Activated CD8-positive, alpha-beta memory T cell treated with anti-CD3 and anti-CD28 coated beads, Interleukin-2, amount 10 ng/mL, durations not matched to agents 7 days and 5 days (primary cell): ENCODE measurements around the gene CGN. TPM values are rescaled to one million over a fixed set of nuclear protein-coding genes. Genes with fewer than 3 reads are reported as not detected.

Experiments used
- ATAC-seq: fragments of 150-1000 bp; cut with Tn5 transposase; one replicate; pipeline ENCODE4 v1.10.0; 2021; ENCODE audit warnings: moderate library complexity
- CTCF ChIA-PET: fragments of 350-600 bp; sonication (Branson Sonifier 250); formaldehyde crosslinking; loops from one replicate; lab custom pipeline; 2021; ENCODE audit warnings: antibody characterized with exemption; lab: Charles Lee
- DNase-seq: peaks from one replicate; pipeline ENCODE4 v3.0.0-alpha.2; 2020
- H3K27ac Mint-ChIP-seq: one replicate; pipeline ENCODE4 v1.8.0; 2021; ENCODE audit warnings: mild to moderate bottlenecking, mixed read lengths
- H3K27me3 Mint-ChIP-seq: one replicate; pipeline ENCODE4 v1.8.0; 2021; ENCODE audit warnings: mixed read lengths
- H3K36me3 Mint-ChIP-seq: one replicate; pipeline ENCODE4 v1.8.0; 2021; ENCODE audit warnings: mild to moderate bottlenecking, mixed read lengths
- H3K4me1 Mint-ChIP-seq: one replicate; pipeline ENCODE4 v1.8.0; 2021; ENCODE audit warnings: mixed read lengths
- H3K4me3 Mint-ChIP-seq: one replicate; pipeline ENCODE4 v1.8.0; 2021; ENCODE audit warnings: mild to moderate bottlenecking, moderate library complexity, mixed read lengths
- H3K9me3 Mint-ChIP-seq: one replicate; pipeline ENCODE4 v1.8.0; 2022; ENCODE audit warnings: low read depth, mixed read lengths
- microRNA-seq: library from miRNA; unstranded; fragments of <30 nt; microRNA quantifications from one replicate; pipeline ENCODE4 v1.2.0, GENCODE V29; 2022
- total RNA-seq, 2 experiments: library from RNA; stranded (reverse); gene quantifications; one replicate each; pipeline ENCODE4 v1.2.3, GENCODE V29; 2021

Gene CGN
- total RNA-seq, 2 experiments from 2014 or later: 0.37 to 0.70 TPM

DNA sequence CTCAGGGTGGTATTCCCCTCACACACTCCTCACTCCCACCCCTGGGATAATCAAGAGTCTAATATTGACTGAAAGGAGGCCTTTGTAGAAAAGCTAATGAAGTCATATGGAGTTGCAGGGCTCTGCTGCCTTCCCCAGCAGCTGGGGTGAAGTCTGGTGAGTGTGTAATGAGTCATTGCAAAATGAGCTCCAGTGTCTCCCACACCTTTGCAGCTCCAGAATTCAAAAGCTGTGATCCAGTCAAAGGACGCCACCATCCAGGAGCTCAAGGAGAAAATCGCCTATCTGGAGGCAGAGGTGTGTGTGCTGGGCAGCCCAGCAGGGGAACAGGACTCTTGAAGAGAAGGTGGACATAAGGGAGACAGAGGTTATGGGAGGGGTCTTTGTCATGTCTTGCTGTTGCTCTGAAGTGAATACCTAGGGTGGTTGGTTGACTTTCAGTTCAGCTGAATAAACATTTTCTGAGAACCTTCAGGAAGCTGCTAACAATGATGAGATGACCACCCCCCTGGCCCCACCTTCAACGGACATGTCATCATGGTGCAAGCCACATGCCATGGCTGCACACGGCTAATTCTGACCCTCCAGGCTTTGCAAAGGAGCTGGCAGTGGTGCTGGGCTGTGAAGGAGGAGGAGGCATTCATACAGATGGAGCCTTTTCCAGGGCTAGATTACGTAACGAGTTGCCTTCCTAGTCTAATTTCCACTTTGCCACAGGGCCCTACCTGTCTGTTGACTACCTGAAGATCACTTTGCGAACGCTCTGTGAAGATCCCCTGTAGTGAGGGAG is 68.4 kb downstream of the CGN start:
- no peak for ATAC-seq
- Mint-ChIP-seq H3K27me3 (no peaks in the 10 kb centered on the region), H3K4me3 (no peak overlapping the region), H3K4me1 (peaks cover 22% of the 10 kb centered on the region), H3K9me3 (no peaks in the 10 kb centered on the region), H3K36me3 (no peaks in the 10 kb centered on the region), H3K27ac (no peak overlapping the region)
- CTCF ChIA-PET: interaction anchor here (3.5 kb wide), 1 partner anchor 15 kb away, joined by 23 read pairs; no protein-coding TSS in a partner anchor
- DNase-seq: no peak

DNA sequence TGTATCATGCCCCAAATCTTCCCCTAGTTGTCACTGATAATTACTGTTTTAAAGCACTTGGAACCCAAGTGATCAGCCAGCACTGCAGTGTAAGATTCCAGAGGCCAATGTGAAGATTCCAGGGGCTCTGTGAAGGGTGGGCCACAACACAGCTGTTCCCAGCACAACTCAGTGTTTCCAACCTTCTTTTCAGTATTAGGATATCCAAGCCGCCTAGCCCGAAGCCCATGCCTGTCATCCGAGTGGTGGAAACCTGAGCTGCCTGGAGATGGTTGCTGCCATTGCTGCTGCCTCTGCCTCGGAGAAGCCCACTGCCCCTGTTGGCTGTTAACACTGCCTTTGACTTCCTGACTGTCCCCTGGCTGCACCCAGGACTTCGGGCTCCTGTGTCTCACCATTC is 70.3 kb downstream of the CGN start:
- DNase-seq: no peak
- no peak overlapping the region for H3K27ac Mint-ChIP-seq
- peaks cover 10% of the 10 kb centered on the region for H3K4me1 Mint-ChIP-seq
- CTCF ChIA-PET: interaction anchor here (3.5 kb wide), 1 partner anchor 13 kb away, joined by 23 read pairs; no protein-coding TSS in a partner anchor
- no peaks in the 10 kb centered on the region for H3K9me3 Mint-ChIP-seq
- H3K27me3 Mint-ChIP-seq: no peaks in the 10 kb centered on the region
- no peaks in the 10 kb centered on the region for H3K36me3 Mint-ChIP-seq
- ATAC-seq: no peak
- H3K4me3 Mint-ChIP-seq: no peak overlapping the region

DNA sequence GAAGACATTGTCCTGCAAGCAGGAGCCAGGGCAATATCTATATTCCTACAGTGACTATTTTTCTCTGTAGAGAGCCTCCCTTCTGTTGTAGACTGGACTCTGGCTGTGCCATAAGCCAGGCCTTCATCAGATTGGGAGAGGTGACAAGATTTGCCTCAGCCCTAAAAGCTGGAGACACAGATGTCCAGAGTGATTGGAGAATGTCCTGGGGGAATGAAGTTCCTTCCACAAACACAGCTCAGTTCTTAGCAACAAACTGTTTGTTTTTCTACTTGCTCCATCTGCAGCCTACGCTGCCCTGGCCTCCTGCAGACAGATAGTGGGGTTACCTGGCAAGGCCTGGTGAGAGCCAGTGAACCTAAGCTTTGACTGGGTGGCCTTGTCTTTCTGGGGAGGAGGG is 70.7 kb downstream of the CGN start:
- H3K27ac Mint-ChIP-seq: no peak overlapping the region
- CTCF ChIA-PET: interaction anchor here (0.8 to 3.5 kb wide), 2 partner anchors 12 to 28 kb away, joined by 3 to 23 read pairs; no protein-coding TSS in a partner anchor
- no peak overlapping the region for H3K4me3 Mint-ChIP-seq
- no peaks in the 10 kb centered on the region for H3K36me3 Mint-ChIP-seq
- peaks cover 10% of the 10 kb centered on the region for H3K4me1 Mint-ChIP-seq
- ATAC-seq (no peak), DNase-seq (no peak)
- H3K27me3 Mint-ChIP-seq: no peaks in the 10 kb centered on the region
- H3K9me3 Mint-ChIP-seq: no peaks in the 10 kb centered on the region

GRCh38 chr1:151583796-151584195 is 72.6 kb downstream of the CGN start:
- no peaks in the 10 kb centered on the region for H3K36me3 Mint-ChIP-seq
- no peak overlapping the region for H3K4me3 Mint-ChIP-seq
- no peaks in the 10 kb centered on the region for H3K27me3 Mint-ChIP-seq
- H3K4me1 Mint-ChIP-seq: peaks cover 6% of the 10 kb centered on the region
- no peaks in the 10 kb centered on the region for H3K9me3 Mint-ChIP-seq
- H3K27ac Mint-ChIP-seq: no peak overlapping the region
- ATAC-seq: no peak
- CTCF ChIA-PET: no interaction called here
- DNase-seq: no peak

DNA sequence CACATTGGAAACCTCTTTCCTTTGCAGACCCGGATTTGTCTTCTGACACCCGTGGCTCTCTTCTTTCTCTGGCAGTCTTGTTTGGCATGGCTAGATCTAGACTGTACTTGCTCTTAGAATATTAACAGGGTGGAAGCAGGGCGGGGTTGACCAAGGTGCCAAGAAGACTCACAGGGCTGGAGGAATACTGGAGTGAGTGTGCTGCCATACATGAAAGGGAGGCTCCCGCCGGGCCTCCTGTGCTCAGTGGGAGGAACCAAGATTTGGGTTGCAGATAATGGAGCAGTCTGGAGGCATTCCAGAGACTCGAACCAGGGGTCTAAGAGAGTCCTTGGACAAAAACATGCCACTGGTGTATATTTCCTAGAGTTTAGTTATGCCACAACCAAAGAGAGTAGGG is 73.1 kb downstream of the CGN start:
- ATAC-seq (no peak), DNase-seq (no peak)
- H3K4me1 Mint-ChIP-seq: peaks cover 1% of the 10 kb centered on the region
- no peaks in the 10 kb centered on the region for H3K9me3 Mint-ChIP-seq
- CTCF ChIA-PET: no interaction called here
- no peak overlapping the region for H3K27ac Mint-ChIP-seq
- no peak overlapping the region for H3K4me3 Mint-ChIP-seq
- H3K36me3 Mint-ChIP-seq: no peaks in the 10 kb centered on the region
- H3K27me3 Mint-ChIP-seq: peaks cover 4% of the 10 kb centered on the region

DNA sequence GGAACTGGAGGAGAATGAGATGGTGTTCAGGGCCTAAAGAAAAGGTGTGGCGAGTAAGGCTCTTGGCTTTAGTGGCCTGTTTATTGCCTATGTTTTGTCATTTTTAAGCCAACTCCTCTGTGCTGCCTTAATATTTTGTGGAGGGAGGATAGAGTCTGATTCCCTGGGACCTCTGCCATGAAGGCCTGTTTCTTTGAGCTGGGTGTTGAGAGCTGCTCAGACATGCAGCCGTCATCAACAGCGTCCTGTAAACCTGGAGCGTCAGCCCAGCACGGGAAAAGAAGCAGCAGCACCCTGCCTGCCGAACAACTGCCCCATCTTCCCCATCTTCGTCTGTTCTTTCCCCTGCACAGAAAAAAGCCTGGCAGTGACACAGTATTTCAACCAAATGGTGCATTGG is 73.6 kb downstream of the CGN start:
- Mint-ChIP-seq H3K36me3 (no peaks in the 10 kb centered on the region), H3K4me3 (no peak overlapping the region), H3K4me1 (peaks cover 1% of the 10 kb centered on the region), H3K27ac (no peak overlapping the region), H3K27me3 (peaks cover 4% of the 10 kb centered on the region), H3K9me3 (no peaks in the 10 kb centered on the region)
- DNase-seq: no peak
- CTCF ChIA-PET: no interaction called here
- ATAC-seq: no peak

DNA sequence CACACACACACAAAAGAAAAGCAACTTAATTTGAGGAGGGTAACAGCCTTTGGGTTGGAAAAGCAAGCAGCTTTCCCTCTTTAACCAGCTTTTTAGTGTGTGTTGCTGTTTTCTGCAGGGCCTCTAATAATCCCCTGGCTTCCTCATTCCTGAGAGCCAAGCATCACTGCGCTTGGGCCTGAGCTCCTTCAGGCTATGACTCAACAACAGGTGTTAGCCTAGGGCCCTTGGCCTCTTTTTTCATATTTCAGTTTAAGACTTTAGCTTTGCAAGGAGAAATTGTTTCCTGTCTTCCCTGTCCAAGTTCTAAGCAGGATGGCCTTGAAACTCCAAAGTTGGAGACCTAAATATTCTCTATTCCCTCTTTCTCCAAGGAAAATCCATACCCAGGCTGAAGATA is 74.4 kb downstream of the CGN start:
- ATAC-seq (no peak), DNase-seq (no peak)
- Mint-ChIP-seq H3K27ac (no peak overlapping the region), H3K4me3 (no peak overlapping the region), H3K27me3 (peaks cover 8% of the 10 kb centered on the region), H3K4me1 (peaks cover 1% of the 10 kb centered on the region), H3K36me3 (no peaks in the 10 kb centered on the region), H3K9me3 (no peaks in the 10 kb centered on the region)
- CTCF ChIA-PET: interaction anchor here (0.8 kb wide), 1 partner anchor 10 kb away, joined by 3 read pairs; no protein-coding TSS in a partner anchor

Small RNAs within 50 kb of the gene (microRNA-seq; reads per million reads assigned to microRNA genes)
- not detected for gene MIR554

Other genes starting within 250 kb of the CGN start
- gene ZNF687, start 229.1 kb upstream of the CGN start, total RNA-seq: 10 to 100 TPM; 29.9 to 35.7 TPM
- 10 to 100 TPM; 68.5 to 73.9 TPM for gene PI4KB, start 184.0 kb upstream of the CGN start, total RNA-seq
- 100 to 1,000 TPM; 109 to 139 TPM for gene RFX5, start 164.1 kb upstream of the CGN start, total RNA-seq
- not detected for gene SELENBP1, start 138.7 kb upstream of the CGN start, total RNA-seq
- 100 to 1,000 TPM; 284 to 365 TPM for gene PSMB4, start 111.8 kb upstream of the CGN start, total RNA-seq
- gene POGZ, start 51.9 kb upstream of the CGN start, total RNA-seq: 10 to 100 TPM; 79.6 to 83.5 TPM
- 1 to 10 TPM; 1.7 to 2.5 TPM for gene TUFT1, start 28.9 kb downstream of the CGN start, total RNA-seq
- 10 to 100 TPM; 26.0 to 27.7 TPM for gene SNX27, start 100.7 kb downstream of the CGN start, total RNA-seq
- not detected for gene CELF3, start 205.4 kb downstream of the CGN start, total RNA-seq
- not detected for gene RIIAD1, start 210.1 kb downstream of the CGN start, total RNA-seq